Neural progenitor cell (in vitro differentiated cells): Measurements from ENCODE around the gene ABCC1. TPM values are rescaled to one million over a fixed set of nuclear protein-coding genes. Genes with fewer than 3 reads are reported as not detected.

ENCODE experiments used
- DNase-seq: peaks from one replicate; pipeline ENCODE4 v3.0.0-alpha.2; 2016; ENCODE audit warnings: low spot score
- H2AFZ ChIP-seq: fragments of 200-600 bp; sonication (generic); replicated peaks from 2 replicates; pipeline ENCODE4 v1.6.1; 2016; ENCODE audit warnings: antibody characterized with exemption
- H3F3A ChIP-seq: fragments of 200-600 bp; sonication (generic); 2 replicates; pipeline ENCODE4 v1.6.1; 2016; ENCODE audit warnings: antibody characterized with exemption, low read depth
- H3K27ac ChIP-seq: fragments of 200-600 bp; sonication (generic); 2 replicates; pipeline ENCODE4 v1.5.1; 2016; ENCODE audit warnings: mild to moderate bottlenecking
- H3K27me3 ChIP-seq: fragments of 200-600 bp; sonication (generic); 2 replicates; pipeline ENCODE4 v1.6.1; 2016; ENCODE audit warnings: mild to moderate bottlenecking, moderate library complexity
- H3K36me3 ChIP-seq: fragments of 200-600 bp; sonication (generic); 2 replicates; pipeline ENCODE4 v1.5.1; 2016
- H3K4me1 ChIP-seq: fragments of 200-600 bp; sonication (generic); 2 replicates; pipeline ENCODE4 v1.6.1; 2016; ENCODE audit warnings: mixed run types
- H3K4me2 ChIP-seq: fragments of 200-600 bp; sonication (generic); 2 replicates; pipeline ENCODE4 v1.6.1; 2016
- H3K4me3 ChIP-seq: fragments of 200-600 bp; sonication (generic); 2 replicates; pipeline ENCODE4 v1.5.1; 2016
- H3K79me2 ChIP-seq: fragments of 200-600 bp; sonication (generic); 2 replicates; pipeline ENCODE4 v1.6.1; 2016; ENCODE audit warnings: low read depth
- H3K9ac ChIP-seq: fragments of 200-600 bp; sonication (generic); 2 replicates; pipeline ENCODE4 v1.6.1; 2016
- H3K9me3 ChIP-seq: fragments of 200-600 bp; sonication (generic); 2 replicates; pipeline ENCODE4 v1.5.1; 2016; ENCODE audit warnings: low read depth
- H4K20me1 ChIP-seq: fragments of 200-600 bp; sonication (generic); 2 replicates; pipeline ENCODE4 v1.6.1; 2016; ENCODE audit warnings: low read depth
- H3K27ac Mint-ChIP-seq: 3 replicates; pipeline ENCODE4 v1.8.0; 2021; ENCODE audit warnings: mixed read lengths
- H3K27me3 Mint-ChIP-seq: 2 replicates; pipeline ENCODE4 v1.8.0; 2022; ENCODE audit warnings: low read depth, mild to moderate bottlenecking, inconsistent platforms, moderate library complexity, mixed read lengths; ENCODE audit not compliant: insufficient read depth
- H3K36me3 Mint-ChIP-seq: 3 replicates; pipeline ENCODE4 v1.8.0; 2021; ENCODE audit warnings: mixed read lengths
- H3K4me1 Mint-ChIP-seq: 3 replicates; pipeline ENCODE4 v1.8.0; 2021; ENCODE audit warnings: mixed read lengths
- H3K4me3 Mint-ChIP-seq: 3 replicates; pipeline ENCODE4 v1.8.0; 2021; ENCODE audit warnings: mild to moderate bottlenecking, moderate library complexity, mixed read lengths
- H3K9me3 Mint-ChIP-seq: 3 replicates; pipeline ENCODE4 v1.8.0; 2020; ENCODE audit warnings: mixed read lengths
- EZH2 ChIP-seq: fragments of 200-600 bp; sonication (generic); IDR thresholded peaks from 2 replicates; pipeline ENCODE4 v1.6.1; 2017; ENCODE audit warnings: antibody characterized with exemption, mild to moderate bottlenecking, moderate library complexity
- EZH2phosphoT487 ChIP-seq: fragments of 200-600 bp; sonication (generic); IDR thresholded peaks from 2 replicates; pipeline ENCODE4 v1.6.1; 2017; ENCODE audit warnings: antibody characterized with exemption
- total RNA-seq: library from RNA; depleted of rRNA; stranded (reverse); fragments of >200 nt; gene quantifications from 2 replicates; pipeline ENCODE4 v1.2.3, GENCODE V29; 2015; ENCODE audit warnings: low replicate concordance
- TF ChIP-seq, protein P1 (sequence below): fragments of 200-600 bp; sonication (generic); IDR thresholded peaks from 2 replicates; pipeline ENCODE4 v1.5.1; 2017; ENCODE audit warnings: antibody characterized with exemption, mild to moderate bottlenecking

Gene ABCC1
- total RNA-seq, 1 donor from 2014 or later: 17.5 TPM

GRCh38 chr16:16131204-16131603 lies 181.8 kb downstream of the ABCC1 start:
- Mint-ChIP-seq H3K4me3 (no peak overlapping the region), H3K4me1 (no peaks in the 10 kb centered on the region), H3K27me3 (peaks cover 2% of the 10 kb centered on the region), H3K27ac (no peak overlapping the region), H3K36me3 (peaks cover 16% of the 10 kb centered on the region), H3K9me3 (no peaks in the 10 kb centered on the region)
- peaks cover 4% of the 10 kb centered on the region for H4K20me1 ChIP-seq
- H3K27me3 ChIP-seq: no peaks in the 10 kb centered on the region
- H3K4me2 ChIP-seq: no peak overlapping the region
- no peak overlapping the region for H2AFZ ChIP-seq
- no peak overlapping the region for H3K9ac ChIP-seq
- no peaks in the 10 kb centered on the region for H3K79me2 ChIP-seq
- no peak for DNase-seq
- H3K4me1 ChIP-seq: no peaks in the 10 kb centered on the region
- H3K4me3 ChIP-seq: no peak overlapping the region
- no peaks in the 10 kb centered on the region for H3F3A ChIP-seq
- no peaks in the 10 kb centered on the region for H3K36me3 ChIP-seq
- no peak overlapping the region for H3K27ac ChIP-seq
- TF ChIP-seq, protein P1, sequence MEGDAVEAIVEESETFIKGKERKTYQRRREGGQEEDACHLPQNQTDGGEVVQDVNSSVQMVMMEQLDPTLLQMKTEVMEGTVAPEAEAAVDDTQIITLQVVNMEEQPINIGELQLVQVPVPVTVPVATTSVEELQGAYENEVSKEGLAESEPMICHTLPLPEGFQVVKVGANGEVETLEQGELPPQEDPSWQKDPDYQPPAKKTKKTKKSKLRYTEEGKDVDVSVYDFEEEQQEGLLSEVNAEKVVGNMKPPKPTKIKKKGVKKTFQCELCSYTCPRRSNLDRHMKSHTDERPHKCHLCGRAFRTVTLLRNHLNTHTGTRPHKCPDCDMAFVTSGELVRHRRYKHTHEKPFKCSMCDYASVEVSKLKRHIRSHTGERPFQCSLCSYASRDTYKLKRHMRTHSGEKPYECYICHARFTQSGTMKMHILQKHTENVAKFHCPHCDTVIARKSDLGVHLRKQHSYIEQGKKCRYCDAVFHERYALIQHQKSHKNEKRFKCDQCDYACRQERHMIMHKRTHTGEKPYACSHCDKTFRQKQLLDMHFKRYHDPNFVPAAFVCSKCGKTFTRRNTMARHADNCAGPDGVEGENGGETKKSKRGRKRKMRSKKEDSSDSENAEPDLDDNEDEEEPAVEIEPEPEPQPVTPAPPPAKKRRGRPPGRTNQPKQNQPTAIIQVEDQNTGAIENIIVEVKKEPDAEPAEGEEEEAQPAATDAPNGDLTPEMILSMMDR: no peak
- no peak for TF ChIP-seq EZH2phosphoT487
- TF ChIP-seq EZH2: no peak
- H3K9me3 ChIP-seq: no peaks in the 10 kb centered on the region

DNA sequence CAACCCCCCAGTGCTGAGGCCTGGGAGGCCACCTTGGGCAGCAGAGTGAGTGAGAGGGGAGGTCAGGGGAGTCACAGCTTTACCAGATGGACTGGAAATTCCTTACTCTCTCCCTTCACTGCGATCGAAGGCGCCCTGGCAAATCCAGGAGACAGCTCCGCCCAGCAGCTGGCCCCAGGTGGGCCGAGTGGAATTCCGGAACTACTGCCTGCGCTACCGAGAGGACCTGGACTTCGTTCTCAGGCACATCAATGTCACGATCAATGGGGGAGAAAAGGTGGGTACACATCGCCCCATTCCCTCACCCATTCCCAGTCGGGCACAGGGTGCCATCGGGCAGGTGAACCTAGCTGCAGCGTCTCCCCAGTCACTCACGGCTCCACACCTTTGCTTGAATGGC lies 182.2 kb downstream of the ABCC1 start:
- no peaks in the 10 kb centered on the region for H3K9me3 ChIP-seq
- Mint-ChIP-seq H3K36me3 (peaks cover 16% of the 10 kb centered on the region), H3K27ac (no peak overlapping the region)

GRCh38 chr16:16133943-16134604 lies 184.7 kb downstream of the ABCC1 start:
- Histone ChIP-seq H3K4me3 (no peak overlapping the region), H4K20me1 (no peaks in the 10 kb centered on the region), H3K27ac (no peak overlapping the region), H3K9ac (no peak overlapping the region), H3K4me1 (no peaks in the 10 kb centered on the region), H3F3A (no peaks in the 10 kb centered on the region), H3K4me2 (no peak overlapping the region), H3K36me3 (no peaks in the 10 kb centered on the region), H3K9me3 (no peaks in the 10 kb centered on the region), H3K79me2 (no peaks in the 10 kb centered on the region), H2AFZ (no peak overlapping the region), H3K27me3 (no peaks in the 10 kb centered on the region)
- DNase-seq: no peak
- Mint-ChIP-seq H3K27me3 (peaks cover 2% of the 10 kb centered on the region), H3K4me1 (no peaks in the 10 kb centered on the region), H3K27ac (no peak overlapping the region), H3K9me3 (no peaks in the 10 kb centered on the region), H3K4me3 (no peak overlapping the region), H3K36me3 (peaks cover 18% of the 10 kb centered on the region)
- no peak for TF ChIP-seq EZH2
- TF ChIP-seq, protein P1: no peak
- TF ChIP-seq EZH2phosphoT487: no peak

More for the DNA sequence above, 182.2 kb downstream of the ABCC1 start:
- no peaks in the 10 kb centered on the region for H3K27me3 ChIP-seq
- Mint-ChIP-seq H3K9me3 (no peaks in the 10 kb centered on the region), H3K4me3 (no peak overlapping the region), H3K4me1 (no peaks in the 10 kb centered on the region), H3K27me3 (peaks cover 2% of the 10 kb centered on the region)
- H3K4me1 ChIP-seq: no peaks in the 10 kb centered on the region
- no peaks in the 10 kb centered on the region for H3K36me3 ChIP-seq
- no peak for DNase-seq
- H4K20me1 ChIP-seq: peaks cover 4% of the 10 kb centered on the region
- no peak overlapping the region for H3K9ac ChIP-seq
- H2AFZ ChIP-seq: no peak overlapping the region
- no peaks in the 10 kb centered on the region for H3F3A ChIP-seq
- no peaks in the 10 kb centered on the region for H3K79me2 ChIP-seq
- TF ChIP-seq EZH2: no peak
- no peak for TF ChIP-seq EZH2phosphoT487
- TF ChIP-seq, protein P1: no peak
- H3K4me3 ChIP-seq: no peak overlapping the region
- no peak overlapping the region for H3K27ac ChIP-seq
- H3K4me2 ChIP-seq: no peak overlapping the region
